H1 (cell line): Measurements from ENCODE around the gene NDUFS4. TPM values are rescaled to one million over a fixed set of nuclear protein-coding genes. Genes with fewer than 3 reads are reported as not detected.

Experiments
- CTCF ChIA-PET: fragments of 300-600 bp; sonication (Branson Sonifier 250); formaldehyde crosslinking; loops from one replicate; lab custom pipeline; 2021; ENCODE audit not compliant: partially characterized antibody; lab: Charles Lee
- POLR2A ChIA-PET: fragments of 300-600 bp; sonication (Branson Sonifier 250); formaldehyde crosslinking; loops from one replicate; lab custom pipeline; 2021; ENCODE audit warnings: inconsistent platforms; ENCODE audit not compliant: partially characterized antibody; lab: Charles Lee
- DNase-seq, 2 experiments: peaks; one replicate each; pipeline versions ENCODE4 v3.0.0 to v3.0.0-alpha.2; 2010 to 2022; ENCODE audit warnings: low spot score in 2 of 2, low read depth in 1 of 2, mixed read lengths in 1 of 2
- FAIRE-seq: peaks from 2 replicates; lab custom pipeline; 2011; peaks lifted over from hg19 to GRCh38; lab: Jason Lieb, UNC
- H2AFZ ChIP-seq: 2 replicates; pipeline ENCODE4 v1.8.1; 2012; ENCODE audit warnings: low read length, inconsistent platforms
- H2AK5ac ChIP-seq: 2 replicates; pipeline ENCODE4 v1.6.1; 2013; ENCODE audit warnings: low read depth, low read length
- H2BK120ac ChIP-seq: replicated peaks from 2 replicates; pipeline ENCODE3; 2013; ENCODE audit warnings: low read depth, low read length, inconsistent platforms
- H2BK12ac ChIP-seq: 2 replicates; pipeline ENCODE4 v1.6.1; 2013; ENCODE audit warnings: low read depth, low read length
- H2BK15ac ChIP-seq: 2 replicates; pipeline ENCODE4 v1.6.1; 2013; ENCODE audit warnings: low read length
- H2BK20ac ChIP-seq: 2 replicates; pipeline ENCODE4 v1.6.1; 2013; ENCODE audit warnings: low read length
- H2BK5ac ChIP-seq: 2 replicates; pipeline ENCODE4 v1.6.1; 2013; ENCODE audit warnings: low read depth, low read length
- H3K14ac ChIP-seq: 2 replicates; pipeline ENCODE4 v1.6.1; 2013; ENCODE audit warnings: inconsistent platforms; ENCODE audit not compliant: insufficient read length
- H3K18ac ChIP-seq: 2 replicates; pipeline ENCODE4 v1.6.1; 2013; ENCODE audit warnings: low read length; ENCODE audit errors: extremely low read depth
- H3K23ac ChIP-seq: 2 replicates; pipeline ENCODE4 v1.6.1; 2013; ENCODE audit warnings: inconsistent platforms; ENCODE audit not compliant: insufficient read length
- H3K23me2 ChIP-seq: 2 replicates; pipeline ENCODE4 v1.6.1; 2013; ENCODE audit warnings: low read depth, low read length
- H3K27ac ChIP-seq: 2 replicates; pipeline ENCODE4 v1.6.1; 2011; ENCODE audit warnings: low read depth, low read length, inconsistent platforms
- H3K27me3 ChIP-seq, 4 experiments: replicated peaks in 1 of 4; 1 replicate in 1 of 4; 2 replicates in 3 of 4; pipeline versions ENCODE4 v1.6.1 to v1.8.1; 2011 to 2013; ENCODE audit warnings: low read length in 3 of 4, mild to moderate bottlenecking in 3 of 4, inconsistent platforms in 2 of 4, mixed read lengths in 2 of 4, moderate library complexity in 1 of 4; ENCODE audit not compliant: control insufficient read depth in 3 of 4, insufficient read depth in 3 of 4; ENCODE audit errors: extremely low read depth in 1 of 4
- H3K36me3 ChIP-seq, 4 experiments: 2 replicates each; pipeline versions ENCODE4 v1.6.1 to v1.8.1; 2011 to 2013; ENCODE audit warnings: mild to moderate bottlenecking in 4 of 4, low read length in 3 of 4, moderate library complexity in 2 of 4, control low read depth in 1 of 4, inconsistent platforms in 1 of 4; ENCODE audit not compliant: insufficient read depth in 4 of 4, control insufficient read depth in 2 of 4
- H3K4ac ChIP-seq: replicated peaks from 2 replicates; pipeline ENCODE3; 2013; ENCODE audit warnings: low read length, low read depth, mixed read lengths, inconsistent platforms; ENCODE audit not compliant: insufficient read length
- H3K4me1 ChIP-seq, 4 experiments: replicated peaks in 1 of 4; 1 replicate in 1 of 4; 2 replicates in 3 of 4; pipeline versions ENCODE4 v1.6.1 to v1.8.1; 2011 to 2013; ENCODE audit warnings: low read length in 3 of 4, inconsistent platforms in 2 of 4, mixed read lengths in 1 of 4; ENCODE audit not compliant: insufficient read depth in 4 of 4, control insufficient read depth in 3 of 4
- H3K4me2 ChIP-seq, 2 experiments: 2 replicates each; pipeline versions ENCODE4 v1.6.1 to v1.8.1; 2011 to 2013; ENCODE audit warnings: low read depth in 2 of 2, low read length in 2 of 2, control low read depth in 1 of 2, inconsistent platforms in 1 of 2, mild to moderate bottlenecking in 1 of 2; ENCODE audit not compliant: insufficient read depth in 1 of 2
- H3K4me3 ChIP-seq, 4 experiments: fragments of 200-600, 300-600 bp in 1 of 4; sonication (generic), shearing (Covaris generic), sonication (Bioruptor Twin) in 1 of 4; 2 replicates each; pipeline versions ENCODE4 v1.5.1 to v1.8.1; 2011 to 2016; ENCODE audit warnings: low read length in 4 of 4, low read depth in 3 of 4, control low read depth in 2 of 4, inconsistent platforms in 2 of 4, mild to moderate bottlenecking in 2 of 4, mixed read lengths in 1 of 4, moderate library complexity in 1 of 4; ENCODE audit not compliant: insufficient read depth in 2 of 4; ENCODE audit errors: extremely low read depth in 1 of 4
- H3K56ac ChIP-seq: replicated peaks from 2 replicates; pipeline ENCODE3; 2013; ENCODE audit warnings: low read depth, mild to moderate bottlenecking, mixed read lengths, low read length, inconsistent platforms; ENCODE audit not compliant: insufficient read length
- H3K79me1 ChIP-seq: 2 replicates; pipeline ENCODE4 v1.6.1; 2013; ENCODE audit warnings: low read depth, low read length, control low read depth
- H3K79me2 ChIP-seq, 2 experiments: 2 replicates each; pipeline versions ENCODE4 v1.6.1 to v1.8.1; 2012 to 2013; ENCODE audit warnings: low read length in 2 of 2, mild to moderate bottlenecking in 2 of 2, inconsistent platforms in 1 of 2; ENCODE audit not compliant: insufficient read depth in 2 of 2, control insufficient read depth in 1 of 2
- H3K9ac ChIP-seq, 4 experiments: replicated peaks in 1 of 4; 1 replicate in 1 of 4; 2 replicates in 3 of 4; pipeline versions ENCODE4 v1.6.1 to v1.8.1; 2011 to 2013; ENCODE audit warnings: low read depth in 3 of 4, low read length in 3 of 4, control low read depth in 2 of 4, mild to moderate bottlenecking in 2 of 4, moderate library complexity in 2 of 4, inconsistent platforms in 1 of 4; ENCODE audit errors: extremely low read depth in 1 of 4
- H3K9me3 ChIP-seq, 2 experiments: 2 replicates each; pipeline versions ENCODE4 v1.6.1 to v1.8.1; 2012 to 2013; ENCODE audit warnings: mild to moderate bottlenecking in 2 of 2, moderate library complexity in 2 of 2, control low read depth in 1 of 2, inconsistent platforms in 1 of 2, low read depth in 1 of 2, low read length in 1 of 2, mixed read lengths in 1 of 2; ENCODE audit not compliant: insufficient read depth in 2 of 2
- H4K20me1 ChIP-seq, 2 experiments: replicated peaks in 1 of 2; 2 replicates each; pipeline versions ENCODE3 to v1.8.1; 2011 to 2013; ENCODE audit warnings: inconsistent platforms in 2 of 2, low read length in 2 of 2, mild to moderate bottlenecking in 1 of 2; ENCODE audit not compliant: insufficient read depth in 2 of 2, control insufficient read depth in 1 of 2
- H4K5ac ChIP-seq: 2 replicates; pipeline ENCODE4 v1.6.1; 2013; ENCODE audit warnings: low read length, low read depth, mixed read lengths, inconsistent platforms; ENCODE audit not compliant: insufficient read length
- H4K8ac ChIP-seq: 2 replicates; pipeline ENCODE4 v1.8.0; 2013; ENCODE audit warnings: mild to moderate bottlenecking, moderate library complexity, low read length, inconsistent platforms; ENCODE audit not compliant: insufficient read depth; ENCODE audit errors: extremely low read depth
- H4K91ac ChIP-seq: replicated peaks from 2 replicates; pipeline ENCODE3; 2013; ENCODE audit warnings: low read length, mixed read lengths, inconsistent platforms; ENCODE audit not compliant: insufficient read length
- BCL11A ChIP-seq, 2 experiments: IDR thresholded peaks; one replicate each; pipeline ENCODE4 v1.6.1; 2011; ENCODE audit warnings: low read depth in 2 of 2, low read length in 2 of 2, mild to moderate bottlenecking in 2 of 2
- CEBPB ChIP-seq: IDR thresholded peaks from 2 replicates; pipeline ENCODE4 v1.6.1; 2012; ENCODE audit warnings: low read depth, low read length
- EGR1 ChIP-seq: IDR thresholded peaks from 2 replicates; pipeline ENCODE4 v1.6.1; 2011; ENCODE audit warnings: low read depth, low read length, borderline replicate concordance
- EP300 ChIP-seq, 2 experiments: IDR thresholded peaks; 1 replicate in 1 of 2; 2 replicates in 1 of 2; pipeline ENCODE4 v1.6.1; 2011 to 2012; ENCODE audit warnings: low read depth in 2 of 2, low read length in 2 of 2, mild to moderate bottlenecking in 2 of 2, borderline replicate concordance in 1 of 2, inconsistent platforms in 1 of 2, moderate library complexity in 1 of 2
- EZH2 ChIP-seq: fragments of 200-600 bp; sonication (generic); IDR thresholded peaks from 2 replicates; pipeline ENCODE4 v1.7.1; 2012; ENCODE audit warnings: low read depth, mild to moderate bottlenecking, moderate library complexity, low read length, inconsistent platforms; ENCODE audit not compliant: severe bottlenecking
- FOSL1 ChIP-seq: IDR thresholded peaks from 2 replicates; pipeline ENCODE4 v1.6.1; 2011; ENCODE audit warnings: mild to moderate bottlenecking, low read depth, low read length, moderate library complexity; ENCODE audit not compliant: insufficient read depth
- JUN ChIP-seq: IDR thresholded peaks from 2 replicates; pipeline ENCODE4 v1.6.1; 2011; ENCODE audit warnings: low read depth, mild to moderate bottlenecking, improper control_type of control experiment, low read length
- JUND ChIP-seq: IDR thresholded peaks from 2 replicates; pipeline ENCODE4 v1.6.1; 2011; ENCODE audit warnings: mild to moderate bottlenecking, improper control_type of control experiment, low read length
- KDM4A ChIP-seq: IDR thresholded peaks from one replicate; pipeline ENCODE4 v1.7.1; 2012; ENCODE audit warnings: low read depth, mild to moderate bottlenecking, moderate library complexity, low read length, inconsistent platforms; ENCODE audit not compliant: severe bottlenecking
- POLR2A ChIP-seq, 2 experiments: IDR thresholded peaks; 1 replicate in 1 of 2; 2 replicates in 1 of 2; pipeline ENCODE4 v1.6.1; 2011; ENCODE audit warnings: low read depth in 2 of 2, low read length in 2 of 2, mild to moderate bottlenecking in 2 of 2; ENCODE audit errors: control extremely low read depth in 1 of 2
- RAD21 ChIP-seq, 2 experiments: IDR thresholded peaks in 1 of 2; conservative IDR thresholded peaks in 1 of 2; 2 replicates each; pipeline ENCODE4 v1.6.1; 2011; ENCODE audit warnings: low read depth in 2 of 2, low read length in 2 of 2, improper control_type of control experiment in 1 of 2, inconsistent platforms in 1 of 2, mild to moderate bottlenecking in 1 of 2, moderate library complexity in 1 of 2
- RBBP5 ChIP-seq: IDR thresholded peaks from 2 replicates; pipeline ENCODE4 v1.7.1; 2012; ENCODE audit warnings: low read depth, mild to moderate bottlenecking, inconsistent platforms, low read length, moderate library complexity, borderline replicate concordance
- SAP30 ChIP-seq: fragments of 300-600 bp; sonication (generic); IDR thresholded peaks from 2 replicates; pipeline ENCODE4 v1.7.1; 2012; ENCODE audit warnings: low read length, moderate library complexity, mild to moderate bottlenecking, inconsistent platforms; ENCODE audit not compliant: insufficient read depth, insufficient replicate concordance
- SIX5 ChIP-seq: IDR thresholded peaks from 2 replicates; pipeline ENCODE4 v1.6.1; 2011; ENCODE audit warnings: mild to moderate bottlenecking, low read depth, low read length
- TEAD4 ChIP-seq: IDR thresholded peaks from 2 replicates; pipeline ENCODE4 v1.6.1; 2012; ENCODE audit warnings: low read depth, low read length, inconsistent platforms, mixed read lengths
- ZNF274 ChIP-seq: IDR thresholded peaks from 2 replicates; pipeline ENCODE4 v1.7.0; 2012; ENCODE audit warnings: low read length, borderline replicate concordance; ENCODE audit errors: extremely low read depth
- polyA plus RNA-seq, 7 experiments: library from polyadenylated mRNA; depleted of rRNA in 3 of 7; stranded (reverse) in 5 of 7; unstranded in 2 of 7; fragments of >200 nt in 5 of 7; fragments of 200-250 nt in 2 of 7; gene quantifications; 1 replicate in 5 of 7; 2 replicates in 1 of 7; 4 replicates in 1 of 7; pipeline versions ENCODE4 v1.2.1 to v1.2.3, GENCODE V29; 2011 to 2013; ENCODE audit warnings: missing spikeins in 2 of 7, mixed read lengths in 2 of 7
- total RNA-seq: library from RNA; stranded (reverse); fragmentation: NEBNext Ultra II Directional; extraction: Animal tissue kit (Norgen Biotek cat#: 25700); gene quantifications from 2 replicates; pipeline ENCODE4 v1.2.1, GENCODE V29; 2021

NDUFS4 gene
- total and polyA plus RNA-seq, 2 of the 8 experiments (the other 6 are each of a cell fraction or from before 2014, with no cell fraction given) = 74.6 to 75.9 TPM

- no peak overlapping the region for H2BK12ac ChIP-seq
- H2BK120ac ChIP-seq = no peak overlapping the region
- H2BK20ac ChIP-seq = no peak overlapping the region
- H2AK5ac ChIP-seq = no peak overlapping the region
- H3K27me3 ChIP-seq = no peaks in the 10 kb centered on the region
- H3K4me2 ChIP-seq = no peak overlapping the region
- H3K4me1 ChIP-seq = no peaks in the 10 kb centered on the region
- no peaks in the 10 kb centered on the region for H4K20me1 ChIP-seq
- no peaks in the 10 kb centered on the region for H3K23me2 ChIP-seq
- no peak overlapping the region for H4K8ac ChIP-seq
- H3K27ac ChIP-seq = no peak overlapping the region
- no peak overlapping the region for H2BK15ac ChIP-seq
- no peak overlapping the region for H3K4me3 ChIP-seq
- no peak overlapping the region for H3K4ac ChIP-seq
- no peak overlapping the region for H2BK5ac ChIP-seq
- H3K9me3 ChIP-seq = peaks cover 7 to 16% of the 10 kb centered on the region in 2 experiments
- H4K5ac ChIP-seq = no peak overlapping the region
- H3K9ac ChIP-seq = no peak overlapping the region
- no peak overlapping the region for H2AFZ ChIP-seq
- no peak overlapping the region for H4K91ac ChIP-seq
- ChIA-PET POLR2A (no interaction called here), CTCF (interaction anchor here (2.0 kb wide), 1 partner anchor 12 kb away, joined by 4 read pairs; no protein-coding TSS in a partner anchor)
- no peaks in the 10 kb centered on the region for H3K79me2 ChIP-seq
- no peak for DNase-seq
- H3K56ac ChIP-seq = no peak overlapping the region
- H3K18ac ChIP-seq = no peak overlapping the region
- no peak overlapping the region for H3K14ac ChIP-seq
- no peak overlapping the region for H3K23ac ChIP-seq
- no peak for FAIRE-seq
- no peaks in the 10 kb centered on the region for H3K36me3 ChIP-seq
- H3K79me1 ChIP-seq = no peaks in the 10 kb centered on the region
- no peak for TF ChIP-seq ZNF274
- TF ChIP-seq BCL11A (IDR thresholded peaks at IDR 0.05; ENCODE audit: low read depth in 2 of 2, low read length in 2 of 2) = no peak
- no peak for TF ChIP-seq JUN
- TF ChIP-seq POLR2A (IDR thresholded peaks at IDR 0.05; ENCODE audit: control extremely low read depth in 1 of 2, low read depth in 2 of 2, low read length in 2 of 2) = no peak
- TF ChIP-seq RBBP5 = no peak
- TF ChIP-seq RAD21 (IDR thresholded peaks at IDR 0.05 in 1 of 2, conservative IDR thresholded peaks at IDR 0.05 in 1 of 2; ENCODE audit: low read depth in 2 of 2, low read length in 2 of 2) = no peak
- TF ChIP-seq FOSL1 = no peak
- TF ChIP-seq SIX5 = no peak
- TF ChIP-seq EP300 (IDR thresholded peaks at IDR 0.05; ENCODE audit: borderline replicate concordance in 1 of 2, low read depth in 2 of 2, low read length in 2 of 2) = no peak
- TF ChIP-seq CEBPB = no peak
- no peak for TF ChIP-seq EGR1
- no peak for TF ChIP-seq TEAD4
- no peak for TF ChIP-seq KDM4A
- TF ChIP-seq SAP30 = no peak
- no peak for TF ChIP-seq JUND
- TF ChIP-seq EZH2 = no peak
Observed at GRCh38 chr5:53512539-53512938, 47.9 kb upstream of the NDUFS4 start.
